Mucosa of rectum (tissue), 2 donors: Measurements from ENCODE around the gene SLC9A7.

Source experiments
- H3K27ac ChIP-seq, 2 donors: one replicate each; pipeline ENCODE4 v1.7.0; 2013; ENCODE audit warnings: inconsistent platforms in 2 of 2, low read depth in 2 of 2, low read length in 2 of 2
- H3K27me3 ChIP-seq, 2 donors: one replicate each; pipeline ENCODE4 v1.7.0; 2013; ENCODE audit warnings: low read length in 2 of 2; ENCODE audit not compliant: control insufficient read depth in 2 of 2, insufficient read depth in 2 of 2
- H3K36me3 ChIP-seq, 2 donors: one replicate each; pipeline ENCODE4 v1.7.0; 2013; ENCODE audit warnings: low read length in 2 of 2; ENCODE audit not compliant: control insufficient read depth in 2 of 2, insufficient read depth in 2 of 2
- H3K4me1 ChIP-seq, 2 donors: one replicate each; pipeline ENCODE4 v1.7.0; 2013; ENCODE audit warnings: low read length in 2 of 2, mild to moderate bottlenecking in 1 of 2; ENCODE audit not compliant: control insufficient read depth in 2 of 2, insufficient read depth in 2 of 2
- H3K4me3 ChIP-seq, 2 donors: one replicate each; pipeline ENCODE4 v1.7.0; 2013; ENCODE audit warnings: low read length in 2 of 2
- H3K9ac ChIP-seq, 2 donors: one replicate each; pipeline ENCODE4 v1.7.0; 2013; ENCODE audit warnings: low read length in 2 of 2, low read depth in 1 of 2, mild to moderate bottlenecking in 1 of 2
- H3K9me3 ChIP-seq, 2 donors: one replicate each; pipeline ENCODE4 v1.7.0; 2013; ENCODE audit warnings: low read length in 2 of 2; ENCODE audit not compliant: control insufficient read depth in 2 of 2
- donor health status: healthy.
- donor health status: Normal muscosa, but diverticular disease.

Gene SLC9A7

GRCh38 chrX:46595084-46595483 is 163.8 kb downstream of the SLC9A7 start:
- H3K4me1 ChIP-seq, result no peaks in the 10 kb centered on the region
- H3K27ac ChIP-seq, result no peak overlapping the region
- no peak overlapping the region for H3K9ac ChIP-seq
- no peak overlapping the region for H3K4me3 ChIP-seq
- H3K27me3 ChIP-seq, result peaks cover 0 to 3% of the 10 kb centered on the region in 2 donors
- no peaks in the 10 kb centered on the region for H3K36me3 ChIP-seq
- no peaks in the 10 kb centered on the region for H3K9me3 ChIP-seq

GRCh38 chrX:46589977-46590723 is 168.8 kb downstream of the SLC9A7 start:
- H3K9me3 ChIP-seq, result no peaks in the 10 kb centered on the region
- no peak overlapping the region for H3K9ac ChIP-seq
- no peaks in the 10 kb centered on the region for H3K27me3 ChIP-seq
- H3K27ac ChIP-seq, result no peak overlapping the region
- no peak overlapping the region for H3K4me3 ChIP-seq
- H3K4me1 ChIP-seq, result peaks cover 0 to 2% of the 10 kb centered on the region in 2 donors
- H3K36me3 ChIP-seq, result no peaks in the 10 kb centered on the region

- Histone ChIP-seq H3K9me3 (no peaks in the 10 kb centered on the region), H3K27ac (no peak overlapping the region), H3K9ac (no peak overlapping the region), H3K27me3 (no peaks in the 10 kb centered on the region), H3K4me1 (peaks cover 0 to 2% of the 10 kb centered on the region in 2 donors), H3K36me3 (no peaks in the 10 kb centered on the region), H3K4me3 (no peak overlapping the region)
Measured at GRCh38 chrX:46588263-46588662, 170.7 kb downstream of the SLC9A7 start.

GRCh38 chrX:46587753-46588171 is 171.2 kb downstream of the SLC9A7 start:
- H3K4me1 ChIP-seq, result peaks cover 0 to 2% of the 10 kb centered on the region in 2 donors
- no peaks in the 10 kb centered on the region for H3K27me3 ChIP-seq
- H3K36me3 ChIP-seq, result no peaks in the 10 kb centered on the region
- H3K9me3 ChIP-seq, result no peaks in the 10 kb centered on the region
- H3K9ac ChIP-seq, result no peak overlapping the region
- H3K4me3 ChIP-seq, result no peak overlapping the region
- H3K27ac ChIP-seq, result no peak overlapping the region

GRCh38 chrX:46587158-46587557 is 171.8 kb downstream of the SLC9A7 start:
- no peak overlapping the region for H3K4me3 ChIP-seq
- H3K9ac ChIP-seq, result no peak overlapping the region
- H3K27ac ChIP-seq, result no peak overlapping the region
- peaks cover 0 to 2% of the 10 kb centered on the region in 2 donors for H3K4me1 ChIP-seq
- no peaks in the 10 kb centered on the region for H3K9me3 ChIP-seq
- no peaks in the 10 kb centered on the region for H3K27me3 ChIP-seq
- H3K36me3 ChIP-seq, result no peaks in the 10 kb centered on the region

GRCh38 chrX:46584736-46585135 is 174.2 kb downstream of the SLC9A7 start:
- H3K27ac ChIP-seq, result no peak overlapping the region
- peaks cover 0 to 2% of the 10 kb centered on the region in 2 donors for H3K4me1 ChIP-seq
- no peak overlapping the region for H3K9ac ChIP-seq
- no peaks in the 10 kb centered on the region for H3K36me3 ChIP-seq
- H3K27me3 ChIP-seq, result no peaks in the 10 kb centered on the region
- H3K4me3 ChIP-seq, result no peak overlapping the region
- H3K9me3 ChIP-seq, result no peaks in the 10 kb centered on the region

- no peak overlapping the region for H3K27ac ChIP-seq
- no peak overlapping the region for H3K9ac ChIP-seq
- H3K4me1 ChIP-seq, result peaks cover 0 to 2% of the 10 kb centered on the region in 2 donors
- H3K4me3 ChIP-seq, result no peak overlapping the region
- no peaks in the 10 kb centered on the region for H3K27me3 ChIP-seq
- H3K9me3 ChIP-seq, result no peaks in the 10 kb centered on the region
- no peaks in the 10 kb centered on the region for H3K36me3 ChIP-seq
Measured at GRCh38 chrX:46582966-46583365, 176.0 kb downstream of the SLC9A7 start.

GRCh38 chrX:46582325-46582724 is 176.6 kb downstream of the SLC9A7 start:
- no peak overlapping the region for H3K9ac ChIP-seq
- no peak overlapping the region for H3K4me3 ChIP-seq
- H3K27ac ChIP-seq, result no peak overlapping the region
- no peaks in the 10 kb centered on the region for H3K27me3 ChIP-seq
- peaks cover 0 to 2% of the 10 kb centered on the region in 2 donors for H3K4me1 ChIP-seq
- no peaks in the 10 kb centered on the region for H3K9me3 ChIP-seq
- H3K36me3 ChIP-seq, result no peaks in the 10 kb centered on the region

- Histone ChIP-seq H3K4me1 (no peaks in the 10 kb centered on the region), H3K27ac (no peak overlapping the region)
Measured at GRCh38 chrX:46580613-46581012, 178.3 kb downstream of the SLC9A7 start.

GRCh38 chrX:46579250-46579649 is 179.7 kb downstream of the SLC9A7 start:
- peaks cover 0 to 2% of the 10 kb centered on the region in 2 donors for H3K27me3 ChIP-seq
- H3K9me3 ChIP-seq, result no peaks in the 10 kb centered on the region
- no peak overlapping the region for H3K9ac ChIP-seq
- H3K4me3 ChIP-seq, result no peak overlapping the region
- no peak overlapping the region for H3K27ac ChIP-seq
- peaks cover 2 to 3% of the 10 kb centered on the region in 2 donors for H3K4me1 ChIP-seq
- H3K36me3 ChIP-seq, result no peaks in the 10 kb centered on the region

More at GRCh38 chrX:46580613-46581012, 178.3 kb downstream of the SLC9A7 start:
- no peak overlapping the region for H3K4me3 ChIP-seq
- no peaks in the 10 kb centered on the region for H3K9me3 ChIP-seq
- no peaks in the 10 kb centered on the region for H3K36me3 ChIP-seq
- no peak overlapping the region for H3K9ac ChIP-seq
- peaks cover 0 to 2% of the 10 kb centered on the region in 2 donors for H3K27me3 ChIP-seq
